ENCODE results near the gene OR52I2. TPM values are rescaled to one million over a fixed set of nuclear protein-coding genes. Genes with fewer than 3 reads are reported as not detected.

Gene OR52I2
- not detected in 2 replicates for total RNA-seq

GRCh38 chr11:4581443-4581842 is at the start of gene OR52I2:
Gene OR52I2, plus strand, starts transcription at chr11:4581743.

GRCh38 chr11:4544891-4545290 is 36.7 kb upstream of the OR52I2 start, which contains the start of gene OR52M1:
Gene OR52M1, plus strand, starts transcription at chr11:4545191. Its CDS starts 0 bp downstream, at chr11:4545191.

GRCh38 chr11:4593739-4594138 is 12.2 kb downstream of the OR52I2 start, which contains the start of gene OR52I1:
Gene OR52I1, plus strand, starts transcription at chr11:4594039. Its CDS starts 0 bp downstream, at chr11:4594039.

GRCh38 chr11:4607781-4608666 is 26.5 kb downstream of the OR52I2 start, which contains the start of gene TRIM68:
Gene TRIM68, minus strand, starts transcription at chr11:4608231. Its CDS starts 2,727 bp downstream, at chr11:4605504.

GRCh38 chr11:4636962-4637661 is 55.6 kb downstream of the OR52I2 start, which contains the start of gene OR51D1:
Gene OR51D1, plus strand, starts transcription at chr11:4637477. Its CDS starts 2,314 bp downstream, at chr11:4639791.

Other genes starting within 250 kb of the OR52I2 start
- gene OR52B4, start 213.4 kb upstream of the OR52I2 start, total RNA-seq: not detected in 2 replicates
- 37.4 and 44.1 TPM in 2 replicates for gene TRIM21, start 188.0 kb upstream of the OR52I2 start, total RNA-seq
- gene OR52K2, start 132.4 kb upstream of the OR52I2 start, total RNA-seq: not detected in 2 replicates
- not detected in 2 replicates for gene OR52K1, start 99.1 kb upstream of the OR52I2 start, total RNA-seq
- not detected in 2 replicates for gene OR52M1, start 36.6 kb upstream of the OR52I2 start, total RNA-seq
- not detected in 2 replicates for gene OR52I1, start 12.3 kb downstream of the OR52I2 start, total RNA-seq
- gene TRIM68, start 26.5 kb downstream of the OR52I2 start, total RNA-seq: 7.4 and 12.7 TPM in 2 replicates
- gene OR51D1, start 55.7 kb downstream of the OR52I2 start, total RNA-seq: not detected in 2 replicates
- gene OR51E1, start 62.2 kb downstream of the OR52I2 start, total RNA-seq: not detected in 2 replicates
- not detected in 2 replicates for gene OR51E2, start 116.1 kb downstream of the OR52I2 start, total RNA-seq
- gene MMP26, start 123.0 kb downstream of the OR52I2 start, total RNA-seq: not detected in 2 replicates
- gene OR51F1, start 188.2 kb downstream of the OR52I2 start, total RNA-seq: not detected in 2 replicates
- not detected in 2 replicates for gene OR52R1, start 222.6 kb downstream of the OR52I2 start, total RNA-seq
- gene OR51F2, start 239.6 kb downstream of the OR52I2 start, total RNA-seq: not detected in 2 replicates